ENCODE data around the gene ZNF217.
"Not testable (repeated sequence)": the region's sequence is repeated elsewhere in the genome, so short reads cannot be mapped to it uniquely, and the experiment has no call there.

ZNF217 gene

DNA sequence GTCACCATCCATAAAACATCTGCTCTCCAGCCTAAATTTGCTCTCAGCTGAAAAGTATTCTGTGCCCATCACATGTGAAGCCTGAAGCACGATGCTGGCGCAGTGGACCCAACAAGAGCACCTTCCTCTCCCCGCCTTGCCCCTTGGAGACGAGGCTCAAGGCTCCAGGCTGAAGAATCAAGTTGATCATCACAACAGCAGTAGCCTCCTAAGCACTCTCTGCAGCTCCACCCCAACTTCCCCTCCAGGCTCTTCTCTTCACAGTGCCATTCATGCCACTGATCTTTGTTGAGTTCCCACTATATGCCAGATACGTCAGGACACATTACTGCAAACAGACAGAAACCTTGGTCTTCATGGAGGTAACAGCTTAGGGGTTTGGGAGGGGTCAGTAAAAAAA is 41.6 kb upstream of the ZNF217 start:
- no peak for DNase-seq (ENCODE audit: low spot score)
- TF ChIP-seq, protein P1, sequence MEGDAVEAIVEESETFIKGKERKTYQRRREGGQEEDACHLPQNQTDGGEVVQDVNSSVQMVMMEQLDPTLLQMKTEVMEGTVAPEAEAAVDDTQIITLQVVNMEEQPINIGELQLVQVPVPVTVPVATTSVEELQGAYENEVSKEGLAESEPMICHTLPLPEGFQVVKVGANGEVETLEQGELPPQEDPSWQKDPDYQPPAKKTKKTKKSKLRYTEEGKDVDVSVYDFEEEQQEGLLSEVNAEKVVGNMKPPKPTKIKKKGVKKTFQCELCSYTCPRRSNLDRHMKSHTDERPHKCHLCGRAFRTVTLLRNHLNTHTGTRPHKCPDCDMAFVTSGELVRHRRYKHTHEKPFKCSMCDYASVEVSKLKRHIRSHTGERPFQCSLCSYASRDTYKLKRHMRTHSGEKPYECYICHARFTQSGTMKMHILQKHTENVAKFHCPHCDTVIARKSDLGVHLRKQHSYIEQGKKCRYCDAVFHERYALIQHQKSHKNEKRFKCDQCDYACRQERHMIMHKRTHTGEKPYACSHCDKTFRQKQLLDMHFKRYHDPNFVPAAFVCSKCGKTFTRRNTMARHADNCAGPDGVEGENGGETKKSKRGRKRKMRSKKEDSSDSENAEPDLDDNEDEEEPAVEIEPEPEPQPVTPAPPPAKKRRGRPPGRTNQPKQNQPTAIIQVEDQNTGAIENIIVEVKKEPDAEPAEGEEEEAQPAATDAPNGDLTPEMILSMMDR (IDR thresholded peaks at IDR 0.05; ENCODE audit: extremely low read depth, missing control alignments): no peak

DNA sequence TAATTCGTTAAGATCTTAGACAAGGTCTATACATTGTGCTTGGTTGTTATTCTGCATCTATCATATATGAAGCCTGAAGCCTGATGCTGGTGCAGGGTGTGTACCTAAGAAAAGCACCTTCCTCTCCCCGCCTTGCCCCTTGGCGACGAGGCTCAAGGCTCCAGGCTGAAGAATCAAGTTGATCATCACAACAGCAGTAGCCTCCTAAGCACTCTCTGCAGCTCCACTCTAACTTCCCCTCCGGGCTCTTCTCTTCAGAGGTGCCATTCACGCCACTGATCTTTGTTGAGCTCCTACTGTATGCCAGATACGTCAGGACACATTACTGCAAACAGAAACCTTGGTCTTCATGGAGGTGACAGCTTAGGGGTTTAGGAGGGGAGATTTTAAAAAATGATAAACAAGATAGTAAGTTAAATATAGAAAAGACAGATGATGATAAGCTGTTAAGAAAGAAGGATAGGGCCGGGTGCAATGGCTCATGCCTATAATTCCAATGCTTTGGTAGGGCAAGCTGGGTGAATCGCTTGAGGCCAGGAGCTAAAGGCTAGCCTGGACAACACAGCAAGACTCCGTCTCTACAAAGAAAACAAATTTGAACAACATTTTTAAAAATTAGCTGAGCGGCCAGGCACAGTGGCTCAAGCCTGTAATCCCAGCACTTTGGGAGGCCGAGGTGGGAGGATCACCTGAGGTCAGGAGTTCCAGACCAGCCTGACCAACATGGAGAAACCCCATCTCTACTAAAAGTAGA is 38.4 kb upstream of the ZNF217 start:
- DNase-seq (ENCODE audit: low spot score): no peak
- TF ChIP-seq, protein P1 (IDR thresholded peaks at IDR 0.05; ENCODE audit: extremely low read depth, missing control alignments): no peak

DNA sequence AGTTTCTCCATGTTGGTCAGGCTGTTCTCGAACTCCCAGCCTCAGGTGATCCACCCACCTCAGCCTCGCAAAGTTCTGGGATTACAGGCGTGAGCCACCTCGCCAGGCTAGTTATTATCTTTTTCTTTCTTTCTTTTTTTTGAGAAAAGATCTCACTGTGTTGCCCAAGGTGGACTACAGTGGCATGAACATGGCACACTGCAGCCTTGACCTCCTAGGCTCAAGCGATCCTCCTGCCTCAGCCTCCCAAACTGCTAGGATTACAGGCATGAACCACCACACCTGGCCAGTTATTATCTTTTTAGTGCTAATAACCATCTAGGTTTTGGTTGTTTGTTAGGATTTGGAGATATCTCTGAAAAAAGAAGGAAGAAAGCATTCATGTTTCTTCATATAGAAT is 35.8 kb upstream of the ZNF217 start:
- DNase-seq (ENCODE audit: low spot score): no peak
- TF ChIP-seq, protein P1 (IDR thresholded peaks at IDR 0.05; ENCODE audit: extremely low read depth, missing control alignments): no peak

DNA sequence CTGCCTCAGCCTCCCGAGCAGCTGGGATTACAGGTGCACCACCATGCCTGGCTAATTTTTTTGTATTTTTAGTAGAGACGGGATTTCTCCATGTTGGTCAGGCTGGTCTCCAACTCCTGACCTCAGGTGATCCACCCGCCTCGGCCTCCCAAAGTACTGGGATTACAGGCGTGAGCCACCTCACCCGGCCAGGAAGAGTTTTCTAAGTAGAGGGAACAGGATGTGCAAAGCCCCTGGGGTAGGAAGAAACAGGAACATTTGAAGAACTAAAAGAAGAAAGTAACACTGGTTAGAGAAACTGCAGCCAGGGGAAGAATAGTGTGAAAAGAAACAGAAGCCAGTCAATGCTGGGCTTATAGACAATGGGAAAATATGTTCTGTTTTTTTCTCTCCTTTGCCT is 35.1 kb upstream of the ZNF217 start:
- DNase-seq (ENCODE audit: low spot score): not testable (repeated sequence)

DNA sequence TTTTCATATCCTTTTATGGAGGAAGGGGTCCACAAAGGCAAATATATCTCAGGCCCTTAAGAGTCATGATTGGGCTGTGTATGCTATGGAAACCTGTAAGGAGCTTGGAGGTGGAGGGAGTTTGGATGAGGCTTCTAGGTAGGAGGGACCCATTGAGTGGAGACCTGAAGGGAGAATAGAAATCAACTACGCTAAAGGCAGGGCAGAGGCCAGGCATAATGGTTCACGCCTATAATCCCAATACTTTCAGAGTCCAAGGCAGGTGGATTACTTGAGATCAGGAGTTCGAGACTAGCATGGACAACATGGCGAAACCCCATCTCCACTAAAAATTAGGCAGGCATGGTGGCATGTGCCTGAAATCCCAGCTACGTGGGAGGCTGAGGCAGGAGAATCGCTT is 34.4 kb upstream of the ZNF217 start:
- TF ChIP-seq, protein P1 (IDR thresholded peaks at IDR 0.05; ENCODE audit: extremely low read depth, missing control alignments): no peak
- no peak for DNase-seq (ENCODE audit: low spot score)

DNA sequence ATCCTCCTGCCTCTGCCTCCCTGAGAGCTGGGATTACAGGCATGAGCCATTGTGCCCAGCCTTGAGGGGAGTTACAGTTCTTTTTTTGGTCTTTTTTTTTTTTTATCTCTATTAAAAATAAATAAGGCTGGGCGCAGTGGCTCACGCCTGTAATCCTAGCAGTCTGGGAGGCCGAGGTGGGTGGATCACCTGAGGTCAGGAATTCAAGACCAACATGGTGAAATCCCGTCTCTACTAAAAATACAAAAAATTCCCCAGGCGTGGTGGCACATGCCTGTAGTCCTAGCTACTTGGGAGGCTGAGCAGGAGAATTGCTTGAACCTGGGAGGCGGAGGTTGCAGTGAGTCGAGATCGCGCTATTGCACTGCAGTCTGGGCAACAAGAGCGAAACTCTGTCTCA is 33.4 kb upstream of the ZNF217 start:
- DNase-seq (ENCODE audit: low spot score): not testable (repeated sequence)

DNA sequence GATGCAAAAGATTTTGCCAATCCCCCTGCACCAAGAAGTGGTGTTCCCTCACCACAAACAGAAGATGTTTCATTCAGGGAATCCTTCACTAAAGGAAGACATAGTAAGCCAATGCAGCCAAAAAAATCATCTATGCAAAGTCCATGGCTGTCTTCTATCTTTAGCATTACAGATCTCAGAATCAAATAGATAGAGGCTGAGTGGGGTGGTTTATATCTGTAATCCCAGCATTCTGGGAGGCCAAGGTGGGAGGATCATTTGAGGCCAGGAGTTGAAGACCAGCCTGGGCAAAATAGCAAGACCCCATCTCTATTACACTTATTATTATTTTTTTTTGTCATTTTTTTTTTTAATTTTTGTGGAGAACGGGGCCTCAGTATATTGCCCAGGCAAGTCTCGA is 32.9 kb upstream of the ZNF217 start:
- TF ChIP-seq, protein P1 (IDR thresholded peaks at IDR 0.05; ENCODE audit: extremely low read depth, missing control alignments): no peak
- no peak for DNase-seq (ENCODE audit: low spot score)

DNA sequence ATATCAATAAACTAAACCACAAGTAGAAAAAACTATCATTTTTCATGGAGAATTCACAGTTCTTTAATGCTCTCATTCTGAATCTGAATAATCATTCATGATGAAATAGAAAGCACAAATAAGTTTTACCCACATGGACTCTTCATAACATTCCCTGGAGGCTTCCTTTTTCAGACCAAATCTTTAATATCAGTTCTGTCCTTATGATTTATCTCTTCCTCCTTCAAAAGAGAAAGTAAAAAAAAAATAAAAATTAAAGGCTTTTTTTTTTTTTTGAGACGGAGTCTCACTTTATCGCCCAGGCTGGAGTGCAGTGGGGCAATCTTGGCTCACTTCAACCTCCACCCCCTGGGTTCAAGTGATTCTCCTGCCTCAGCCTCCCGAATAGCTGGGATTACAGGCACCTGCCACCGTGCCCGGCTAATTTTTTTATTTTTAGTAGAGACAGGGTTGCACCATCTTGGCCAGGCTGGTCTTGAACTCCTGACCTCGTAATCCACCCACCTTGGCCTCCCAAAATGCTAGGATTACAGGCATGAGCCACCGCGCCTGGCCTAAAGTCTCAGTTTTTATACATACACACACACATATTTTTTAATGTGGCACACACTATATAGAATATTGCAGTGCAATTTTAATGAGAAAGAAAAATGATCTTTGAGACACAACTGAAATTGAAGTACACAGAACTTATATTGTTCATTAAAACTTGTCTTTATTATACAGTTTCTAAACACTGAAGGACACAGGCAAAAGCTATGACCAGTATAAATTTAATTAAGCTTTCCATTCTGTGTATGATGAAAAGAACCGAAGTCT is 31.9 kb upstream of the ZNF217 start:
- no peak for DNase-seq (ENCODE audit: low spot score)
- TF ChIP-seq, protein P1 (IDR thresholded peaks at IDR 0.05; ENCODE audit: extremely low read depth, missing control alignments): no peak

DNA sequence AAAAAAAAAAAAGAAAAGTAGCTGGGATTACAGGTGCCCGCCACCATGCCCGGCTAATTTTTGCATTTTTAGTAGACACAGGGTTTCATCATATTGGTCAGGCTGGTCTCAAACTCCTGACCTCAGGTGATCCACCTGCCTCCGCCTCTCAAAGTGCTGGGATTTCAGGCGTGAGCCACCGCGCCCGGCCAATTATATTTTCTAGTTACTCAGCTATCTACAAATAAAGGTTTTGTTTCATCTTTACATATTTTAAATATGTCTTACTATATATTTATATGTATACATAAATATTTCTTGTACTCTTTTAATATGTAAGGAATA is 31.2 kb upstream of the ZNF217 start:
- not testable (repeated sequence) for DNase-seq (ENCODE audit: low spot score)
